GM19023 (cell line): ENCODE results near the gene CIZ1.
"Not testable (repeated sequence)": the region's sequence is repeated elsewhere in the genome, so short reads cannot be mapped to it uniquely, and the experiment has no call there.

Experiments used
- ATAC-seq: cut with Tn5 transposase; IDR thresholded peaks from one replicate; pipeline ENCODE4 v1.9.1; 2021; ENCODE audit warnings: mild to moderate bottlenecking, moderate library complexity; ENCODE audit not compliant: unreplicated experiment

CIZ1 gene, protein sequence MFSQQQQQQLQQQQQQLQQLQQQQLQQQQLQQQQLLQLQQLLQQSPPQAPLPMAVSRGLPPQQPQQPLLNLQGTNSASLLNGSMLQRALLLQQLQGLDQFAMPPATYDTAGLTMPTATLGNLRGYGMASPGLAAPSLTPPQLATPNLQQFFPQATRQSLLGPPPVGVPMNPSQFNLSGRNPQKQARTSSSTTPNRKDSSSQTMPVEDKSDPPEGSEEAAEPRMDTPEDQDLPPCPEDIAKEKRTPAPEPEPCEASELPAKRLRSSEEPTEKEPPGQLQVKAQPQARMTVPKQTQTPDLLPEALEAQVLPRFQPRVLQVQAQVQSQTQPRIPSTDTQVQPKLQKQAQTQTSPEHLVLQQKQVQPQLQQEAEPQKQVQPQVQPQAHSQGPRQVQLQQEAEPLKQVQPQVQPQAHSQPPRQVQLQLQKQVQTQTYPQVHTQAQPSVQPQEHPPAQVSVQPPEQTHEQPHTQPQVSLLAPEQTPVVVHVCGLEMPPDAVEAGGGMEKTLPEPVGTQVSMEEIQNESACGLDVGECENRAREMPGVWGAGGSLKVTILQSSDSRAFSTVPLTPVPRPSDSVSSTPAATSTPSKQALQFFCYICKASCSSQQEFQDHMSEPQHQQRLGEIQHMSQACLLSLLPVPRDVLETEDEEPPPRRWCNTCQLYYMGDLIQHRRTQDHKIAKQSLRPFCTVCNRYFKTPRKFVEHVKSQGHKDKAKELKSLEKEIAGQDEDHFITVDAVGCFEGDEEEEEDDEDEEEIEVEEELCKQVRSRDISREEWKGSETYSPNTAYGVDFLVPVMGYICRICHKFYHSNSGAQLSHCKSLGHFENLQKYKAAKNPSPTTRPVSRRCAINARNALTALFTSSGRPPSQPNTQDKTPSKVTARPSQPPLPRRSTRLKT

GRCh38 chr9:128191406-128192046 lies at the start of gene CIZ1:
Gene CIZ1, minus strand, starts transcription at chr9:128191572. Its CDS starts 715 bp downstream, at chr9:128190857.
- ATAC-seq: peak; percentile 87

- no peak for ATAC-seq
Measured at GRCh38 chr9:128233817-128234406, 42.5 kb upstream of the CIZ1 start.

- ATAC-seq: no peak
Measured at GRCh38 chr9:128232528-128233428, 41.4 kb upstream of the CIZ1 start.

GRCh38 chr9:128231638-128232527 lies 40.5 kb upstream of the CIZ1 start:
- no peak for ATAC-seq

GRCh38 chr9:128230897-128231296 lies 39.5 kb upstream of the CIZ1 start:
- not testable (repeated sequence) for ATAC-seq

DNA sequence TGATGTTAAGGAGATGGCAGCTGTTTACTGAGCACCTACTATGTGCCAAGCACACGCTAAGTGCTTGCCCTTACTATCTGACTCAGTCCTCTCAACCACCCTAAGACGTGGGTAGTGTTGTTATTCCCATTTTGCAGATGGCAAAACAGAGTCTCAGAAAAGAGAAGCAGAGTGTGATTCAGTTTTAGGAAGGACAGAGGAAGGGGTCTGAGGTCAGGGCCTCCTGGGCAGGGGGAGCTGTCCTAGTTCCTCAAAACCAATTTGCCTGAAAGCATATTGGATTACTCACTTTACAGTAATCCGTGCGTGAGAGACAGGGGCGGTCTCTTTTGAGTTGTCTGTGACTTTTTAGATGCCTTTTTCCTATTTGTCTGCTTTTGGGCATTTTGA lies 35.0 kb upstream of the CIZ1 start:
- ATAC-seq: no peak

DNA sequence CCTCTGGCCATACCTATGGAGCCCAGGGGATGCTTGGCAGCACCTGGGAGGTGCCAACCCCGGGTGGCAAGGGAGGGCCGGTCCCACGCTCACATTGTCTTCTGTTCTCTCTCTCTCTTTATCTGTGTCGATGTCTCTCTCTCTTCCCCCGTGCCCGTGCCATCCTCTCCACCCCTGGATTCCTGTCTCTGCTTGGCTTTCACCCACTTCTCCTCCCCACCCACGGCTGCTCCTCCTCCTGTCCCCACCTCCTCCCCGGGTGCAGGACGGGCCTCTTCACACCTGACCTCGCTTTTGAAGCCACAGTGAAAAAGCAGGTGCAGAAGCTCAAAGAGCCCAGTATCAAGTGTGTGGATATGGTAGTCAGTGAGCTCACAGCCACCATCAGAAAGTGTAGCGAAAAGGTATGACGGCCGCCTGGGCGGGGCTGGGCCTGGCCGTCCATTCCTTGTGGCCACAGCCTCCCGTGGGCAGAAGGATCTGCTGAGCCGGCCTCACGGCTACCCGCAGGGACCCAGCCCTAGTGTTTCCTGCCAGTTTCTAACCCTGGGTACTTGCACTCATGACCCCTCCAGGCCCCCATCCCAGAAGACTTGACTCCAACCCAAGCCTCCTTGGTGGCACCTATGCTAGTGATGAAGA lies 34.5 kb upstream of the CIZ1 start:
- ATAC-seq: no peak

DNA sequence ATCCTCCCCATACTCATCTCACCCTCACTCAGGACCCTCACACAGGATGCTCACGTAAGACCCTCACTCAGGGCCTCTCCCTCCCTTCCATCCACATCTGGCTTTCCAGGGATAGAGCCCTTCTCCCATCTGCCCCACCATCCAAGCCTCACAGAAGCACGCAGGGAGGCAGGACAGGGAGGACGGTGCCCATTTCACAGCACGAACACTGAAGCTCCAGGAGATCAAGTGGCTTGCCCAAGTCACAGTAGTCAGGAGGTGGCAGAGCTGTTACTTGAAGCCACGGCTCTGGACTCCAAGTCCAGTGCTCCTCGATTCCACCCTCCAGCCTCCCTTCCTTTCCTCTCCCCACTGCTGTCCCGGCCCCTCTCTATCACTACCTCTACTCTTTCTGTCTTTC lies 33.5 kb upstream of the CIZ1 start:
- no peak for ATAC-seq

- no peak for ATAC-seq
Measured at GRCh38 chr9:128222880-128223670, 31.7 kb upstream of the CIZ1 start.

GRCh38 chr9:128222026-128222425 lies 30.7 kb upstream of the CIZ1 start:
- no peak for ATAC-seq

DNA sequence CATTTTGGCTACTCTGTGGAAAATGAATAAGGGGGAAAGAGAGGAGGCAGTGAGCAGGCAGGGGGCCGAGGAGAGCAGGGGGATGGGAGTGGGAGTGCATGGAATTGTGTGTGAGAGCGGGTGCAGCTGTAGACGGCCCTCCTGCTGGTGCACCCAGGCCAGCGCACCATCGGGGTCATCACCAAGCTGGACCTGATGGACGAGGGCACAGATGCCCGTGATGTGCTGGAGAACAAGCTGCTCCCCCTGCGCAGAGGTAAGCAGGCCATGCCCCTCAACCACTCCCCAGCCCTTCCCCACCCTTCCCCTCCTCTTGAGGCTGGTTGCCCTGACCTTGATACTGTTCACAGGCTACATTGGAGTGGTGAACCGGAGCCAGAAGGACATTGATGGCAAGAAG lies 28.5 kb upstream of the CIZ1 start:
- no peak for ATAC-seq

DNA sequence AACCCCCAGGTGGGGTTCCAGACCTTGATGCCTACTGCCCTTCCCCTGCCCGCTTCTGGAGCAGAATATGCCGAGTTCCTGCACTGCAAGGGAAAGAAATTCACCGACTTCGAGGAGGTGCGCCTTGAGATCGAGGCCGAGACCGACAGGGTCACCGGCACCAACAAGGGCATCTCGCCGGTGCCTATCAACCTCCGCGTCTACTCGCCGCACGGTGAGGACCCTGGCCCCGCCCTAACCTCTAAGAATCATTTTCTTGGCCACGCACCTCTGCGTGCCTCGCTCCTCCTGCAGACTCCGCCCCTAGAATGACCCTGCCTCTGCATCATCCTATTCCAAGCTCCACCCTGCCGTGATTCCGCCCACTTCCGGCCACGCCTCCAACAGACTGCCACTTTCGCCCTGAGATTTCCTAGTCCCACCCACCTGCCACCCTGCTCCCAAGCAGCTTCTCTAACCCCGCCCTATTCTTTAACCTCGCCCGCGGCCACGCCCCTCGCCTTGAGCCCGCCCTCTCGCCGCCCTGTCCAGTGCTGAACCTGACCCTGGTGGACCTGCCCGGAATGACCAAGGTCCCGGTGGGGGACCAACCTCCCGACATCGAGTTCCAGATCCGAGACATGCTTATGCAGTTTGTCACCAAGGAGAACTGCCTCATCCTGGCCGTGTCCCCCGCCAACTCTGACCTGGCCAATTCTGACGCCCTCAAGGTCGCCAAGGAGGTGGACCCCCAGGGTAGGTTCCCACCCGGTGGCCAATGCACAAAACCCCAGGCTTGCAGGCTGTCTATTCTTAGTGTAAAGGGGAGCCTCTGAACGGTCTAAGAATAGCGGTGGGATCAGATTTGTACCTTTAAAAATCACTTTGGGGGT lies 27.4 kb upstream of the CIZ1 start:
- ATAC-seq: peak; percentile 90

DNA sequence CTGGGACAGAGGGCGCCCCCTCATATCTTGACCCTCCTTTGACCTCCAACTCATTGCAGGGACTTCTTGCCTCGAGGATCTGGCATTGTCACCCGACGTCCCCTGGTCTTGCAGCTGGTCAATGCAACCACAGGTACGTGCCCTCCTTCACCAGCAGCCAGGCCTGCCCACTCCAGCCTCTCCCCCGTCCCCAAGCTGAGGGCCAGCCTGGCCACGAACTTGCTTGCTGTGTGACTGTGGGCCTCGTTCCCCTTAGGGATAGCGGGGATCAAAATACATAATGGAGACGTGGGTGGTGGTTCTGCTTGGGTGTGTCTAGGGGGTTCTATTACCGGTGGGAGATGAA lies 26.8 kb upstream of the CIZ1 start:
- no peak for ATAC-seq

- no peak for ATAC-seq
Measured at GRCh38 chr9:128216781-128217553, 25.6 kb upstream of the CIZ1 start.

- ATAC-seq: no peak
Measured at GRCh38 chr9:128215491-128216409, 24.4 kb upstream of the CIZ1 start.
